Liver (tissue), 9 donors: Measurements from ENCODE around the gene BTN2A1. TPM values are rescaled to one million over a fixed set of nuclear protein-coding genes. Genes with fewer than 3 reads are reported as not detected.

Experiments used
- DNase-seq: peaks from one replicate; pipeline ENCODE4 v3.0.0-alpha.2; 2017; ENCODE audit warnings: low spot score
- H3K27ac ChIP-seq, 2 donors: one replicate each; pipeline ENCODE4 v1.7.0; 2013; ENCODE audit warnings: inconsistent platforms in 2 of 2, low read length in 2 of 2, control low read depth in 1 of 2, low read depth in 1 of 2, mild to moderate bottlenecking in 1 of 2
- H3K27me3 ChIP-seq, 4 donors: one replicate each; pipeline versions ENCODE4 v1.6.1 to v1.7.0; 2013; ENCODE audit warnings: low read length in 3 of 4, inconsistent platforms in 1 of 4, mild to moderate bottlenecking in 1 of 4, moderate library complexity in 1 of 4; ENCODE audit not compliant: control insufficient read depth in 4 of 4, insufficient read depth in 4 of 4
- H3K36me3 ChIP-seq, 4 donors: one replicate each; pipeline versions ENCODE4 v1.6.1 to v1.7.0; 2013; ENCODE audit warnings: low read length in 3 of 4, mild to moderate bottlenecking in 3 of 4, low read depth in 1 of 4, moderate library complexity in 1 of 4; ENCODE audit not compliant: control insufficient read depth in 4 of 4, insufficient read depth in 3 of 4
- H3K4me1 ChIP-seq, 4 donors: one replicate each; pipeline versions ENCODE4 v1.6.1 to v1.7.0; 2013; ENCODE audit warnings: low read length in 3 of 4, mild to moderate bottlenecking in 3 of 4, moderate library complexity in 1 of 4; ENCODE audit not compliant: control insufficient read depth in 4 of 4, insufficient read depth in 4 of 4
- H3K4me3 ChIP-seq, 3 donors: one replicate each; pipeline versions ENCODE4 v1.6.1 to v1.7.0; 2013; ENCODE audit warnings: low read length in 3 of 3, control low read depth in 1 of 3, low read depth in 1 of 3, mild to moderate bottlenecking in 1 of 3
- H3K9ac ChIP-seq, 2 donors: one replicate each; pipeline ENCODE4 v1.7.0; 2013; ENCODE audit warnings: low read length in 2 of 2, mild to moderate bottlenecking in 2 of 2, moderate library complexity in 2 of 2, control low read depth in 1 of 2, low read depth in 1 of 2
- H3K9me3 ChIP-seq, 4 donors: one replicate each; pipeline versions ENCODE4 v1.6.1 to v1.7.0; 2013; ENCODE audit warnings: low read length in 3 of 4; ENCODE audit not compliant: control insufficient read depth in 4 of 4
- HNF4A ChIP-seq, 2 donors: conservative IDR thresholded peaks; 2 replicates each; pipeline ENCODE4 v1.6.1; 2016; ENCODE audit warnings: antibody characterized with exemption in 2 of 2, mild to moderate bottlenecking in 2 of 2
- HNF4G ChIP-seq: IDR thresholded peaks from 2 replicates; pipeline ENCODE4 v1.6.1; 2016; ENCODE audit warnings: antibody characterized with exemption
- NR2F2 ChIP-seq: IDR thresholded peaks from 2 replicates; pipeline ENCODE4 v1.6.1; 2016; ENCODE audit warnings: antibody characterized with exemption
- REST ChIP-seq: IDR thresholded peaks from 2 replicates; pipeline ENCODE4 v1.6.1; 2016; ENCODE audit warnings: antibody characterized with exemption, mild to moderate bottlenecking
- SP1 ChIP-seq: IDR thresholded peaks from 2 replicates; pipeline ENCODE4 v1.6.1; 2018; ENCODE audit warnings: antibody characterized with exemption, mild to moderate bottlenecking
- TAF1 ChIP-seq: conservative IDR thresholded peaks from 2 replicates; pipeline ENCODE4 v1.6.1; 2016; ENCODE audit warnings: antibody characterized with exemption, mild to moderate bottlenecking
- ZBTB33 ChIP-seq: IDR thresholded peaks from 2 replicates; pipeline ENCODE4 v1.6.1; 2016; ENCODE audit warnings: antibody characterized with exemption
- WGBS: extraction: QIAGEN DNeasy Blood & Tissue Kit; methylation state at CpG from one replicate; pipeline ENCODE4 v1.1.7; 2013; 5-methylcytosine and 5-hydroxymethylcytosine counted together
- polyA plus RNA-seq, 2 donors: library from polyadenylated mRNA; stranded (reverse) in 1 of 2; unstranded in 1 of 2; fragments of 200-250 nt in 1 of 2; fragments of >200 nt in 1 of 2; fragmentation: Nextera tagmentation in 1 of 2; extraction: Ambion mirVana in 1 of 2; gene quantifications; one replicate each; pipeline versions ENCODE4 v1.2.1 to v1.2.3, GENCODE V29; 2013 to 2015
- total RNA-seq, 2 donors: library from RNA; depleted of rRNA; stranded (reverse); fragments of >200 nt; gene quantifications; one replicate each; pipeline ENCODE4 v1.2.3, GENCODE V29; 2014
- donor health status: healthy.
- donor health status: healthy.
- donor health status: healthy.
- donor health status: healthy.
- donor health status: healthy.

The BTN2A1 gene
- total and polyA plus RNA-seq, 4 donors = 2.7 to 5.9 (median 5.2) TPM

- no peak for TF ChIP-seq SP1
- no peak for TF ChIP-seq HNF4A (conservative IDR thresholded peaks at IDR 0.05)
- no peak for TF ChIP-seq NR2F2
- no peak for TF ChIP-seq ZBTB33
- H3K9ac ChIP-seq = no peak overlapping the region
- WGBS = 97% methylated on average over 1 of the region's 1 CpG
Observed at GRCh38 chr6:26454631-26455030, 3.1 kb upstream of the BTN2A1 start.

GRCh38 chr6:26455357-26455970 lies 2.3 kb upstream of the BTN2A1 start:
- WGBS = 90% methylated on average over 3 of the region's 3 CpGs
- no peak overlapping the region for H3K4me3 ChIP-seq

More at GRCh38 chr6:26454631-26455030, 3.1 kb upstream of the BTN2A1 start:
- Histone ChIP-seq H3K27ac (no peak overlapping the region), H3K4me1 (peaks cover 0 to 15% (median 10%) of the 10 kb centered on the region in 4 donors), H3K4me3 (no peak overlapping the region), H3K27me3 (no peaks in the 10 kb centered on the region), H3K9me3 (no peaks in the 10 kb centered on the region), H3K36me3 (peaks cover 0 to 10% (median 3%) of the 10 kb centered on the region in 4 donors)
- no peak for DNase-seq

More at GRCh38 chr6:26455357-26455970, 2.3 kb upstream of the BTN2A1 start:
- peaks cover 0 to 6% (median 2%) of the 10 kb centered on the region in 4 donors for H3K36me3 ChIP-seq
- H3K27me3 ChIP-seq = no peaks in the 10 kb centered on the region
- peaks cover 0 to 19% (median 12%) of the 10 kb centered on the region in 4 donors for H3K4me1 ChIP-seq
- no peak for DNase-seq
- TF ChIP-seq REST (no peak), NR2F2 (no peak), TAF1 (no peak), HNF4G (no peak)
- no peak overlapping the region for H3K27ac ChIP-seq
- no peak overlapping the region for H3K9ac ChIP-seq
- H3K9me3 ChIP-seq = no peaks in the 10 kb centered on the region
